GM19099 (cell line): ENCODE measurements around the gene KCNJ5.

ENCODE experiments used
- POLR2A ChIP-seq: IDR thresholded peaks from 3 replicates; pipeline ENCODE4 v1.6.1; 2011; ENCODE audit warnings: low read depth; ENCODE audit not compliant: insufficient read length; ENCODE audit errors: extremely low read depth

Gene KCNJ5

DNA sequence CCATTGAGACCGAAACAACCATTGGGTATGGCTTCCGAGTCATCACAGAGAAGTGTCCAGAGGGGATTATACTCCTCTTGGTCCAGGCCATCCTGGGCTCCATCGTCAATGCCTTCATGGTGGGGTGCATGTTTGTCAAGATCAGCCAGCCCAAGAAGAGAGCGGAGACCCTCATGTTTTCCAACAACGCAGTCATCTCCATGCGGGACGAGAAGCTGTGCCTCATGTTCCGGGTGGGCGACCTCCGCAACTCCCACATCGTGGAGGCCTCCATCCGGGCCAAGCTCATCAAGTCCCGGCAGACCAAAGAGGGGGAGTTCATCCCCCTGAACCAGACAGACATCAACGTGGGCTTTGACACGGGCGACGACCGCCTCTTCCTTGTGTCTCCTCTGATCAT, 20.5 kb downstream of the KCNJ5 start:
- TF ChIP-seq POLR2A, result no peak

DNA sequence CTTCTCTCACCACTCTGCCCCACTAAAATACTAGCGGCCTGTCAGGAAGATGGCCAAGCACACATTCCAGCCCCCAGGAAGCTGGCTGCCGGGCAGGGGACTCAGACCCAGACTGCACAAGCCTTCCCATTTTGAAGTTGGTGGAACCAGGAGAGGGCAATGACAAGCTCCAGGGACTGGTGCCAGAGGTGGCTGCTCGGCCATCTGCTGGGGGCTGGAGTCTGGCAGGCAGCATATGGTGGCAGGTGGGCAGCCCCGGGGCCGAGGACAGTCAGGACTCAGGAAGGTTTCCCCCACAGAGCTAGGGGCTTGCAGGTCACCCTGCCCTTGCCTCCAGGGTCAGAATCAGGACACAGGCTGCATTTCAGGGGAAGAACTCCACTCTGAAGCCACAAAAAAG, 22.6 kb downstream of the KCNJ5 start:
- no peak for TF ChIP-seq POLR2A

DNA sequence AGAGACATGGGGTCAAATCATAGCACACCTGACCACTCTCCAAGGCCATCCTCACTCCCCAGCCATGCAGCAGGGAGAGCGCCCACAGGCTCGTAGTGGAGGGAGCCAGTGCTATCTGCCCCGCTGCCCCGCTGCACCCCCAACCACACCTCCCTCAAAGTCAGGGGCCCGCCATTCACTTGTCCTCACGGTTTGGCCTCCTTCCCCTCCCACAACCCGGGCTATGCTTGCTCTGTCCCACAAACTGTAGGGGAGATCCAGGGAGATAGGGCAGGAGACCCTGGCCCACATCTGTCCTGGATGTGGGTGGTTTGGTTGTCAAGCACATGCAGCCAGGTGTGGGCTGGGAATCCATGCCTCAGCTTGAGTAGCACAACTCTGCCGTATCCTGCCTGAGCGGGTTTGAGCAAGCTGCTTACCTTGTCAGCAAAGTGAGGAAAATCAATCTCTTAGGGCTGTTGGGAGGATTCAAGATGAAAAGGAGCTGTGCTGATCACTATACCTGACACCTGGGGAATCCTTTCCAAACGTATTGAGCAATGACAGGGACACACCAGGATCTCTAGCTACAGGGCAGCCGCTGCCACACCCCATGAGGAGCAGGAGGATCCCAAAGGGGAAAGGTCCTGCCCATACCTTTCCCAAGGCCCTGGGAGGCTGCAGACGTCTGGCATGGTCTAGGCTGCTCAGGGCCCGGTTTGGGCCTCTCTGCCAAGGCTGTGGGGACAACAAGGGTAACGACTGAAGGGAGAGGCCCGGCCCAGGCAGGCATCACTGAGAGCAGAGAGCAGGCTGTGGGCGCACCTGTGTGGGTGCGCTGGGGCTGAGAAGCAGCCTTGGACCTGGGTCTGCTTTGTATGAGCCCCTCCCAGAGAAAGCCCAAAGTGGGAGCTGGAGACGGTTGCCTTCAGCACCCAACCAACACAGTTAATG, 23.3 kb downstream of the KCNJ5 start:
- TF ChIP-seq POLR2A, result no peak

DNA sequence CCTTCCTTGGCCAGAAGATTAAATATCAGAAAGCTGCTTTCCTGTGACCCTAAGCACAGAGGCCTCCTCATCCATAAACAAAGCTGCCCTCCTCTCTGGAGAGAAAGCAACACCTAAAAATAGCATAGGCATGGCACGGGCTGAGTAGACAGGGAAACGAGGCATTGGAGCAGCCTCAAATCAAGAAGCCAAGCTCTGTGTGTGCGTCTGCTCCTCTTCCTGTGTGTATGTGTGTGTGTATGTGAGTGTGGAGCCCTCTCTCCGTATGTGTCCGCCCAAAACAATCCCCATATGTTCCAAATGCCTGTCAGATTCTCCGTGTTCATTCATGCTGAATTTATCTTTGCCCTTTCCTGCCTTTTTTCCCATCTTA, 24.0 kb downstream of the KCNJ5 start:
- no peak for TF ChIP-seq POLR2A

DNA sequence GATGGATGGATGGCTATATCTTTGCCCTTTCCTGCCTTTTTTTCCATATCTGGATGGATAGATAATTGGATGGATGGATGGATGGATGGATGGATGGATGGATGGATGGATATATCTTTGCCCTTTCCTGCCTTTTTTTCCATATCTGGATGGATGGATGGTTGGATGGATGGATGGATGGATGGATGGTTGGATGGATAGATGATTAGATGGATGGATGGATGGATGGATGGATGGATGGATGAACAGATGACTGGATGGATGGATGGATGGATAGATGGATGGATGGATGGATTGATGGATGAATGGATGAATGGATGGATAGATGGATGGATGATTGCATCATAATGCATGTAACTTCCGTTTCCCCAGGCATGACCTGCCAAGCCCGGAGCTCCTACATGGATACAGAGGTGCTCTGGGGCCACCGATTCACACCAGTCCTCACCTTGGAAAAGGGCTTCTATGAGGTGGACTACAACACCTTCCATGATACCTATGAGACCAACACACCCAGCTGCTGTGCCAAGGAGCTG, 24.9 kb downstream of the KCNJ5 start:
- no peak for TF ChIP-seq POLR2A

DNA sequence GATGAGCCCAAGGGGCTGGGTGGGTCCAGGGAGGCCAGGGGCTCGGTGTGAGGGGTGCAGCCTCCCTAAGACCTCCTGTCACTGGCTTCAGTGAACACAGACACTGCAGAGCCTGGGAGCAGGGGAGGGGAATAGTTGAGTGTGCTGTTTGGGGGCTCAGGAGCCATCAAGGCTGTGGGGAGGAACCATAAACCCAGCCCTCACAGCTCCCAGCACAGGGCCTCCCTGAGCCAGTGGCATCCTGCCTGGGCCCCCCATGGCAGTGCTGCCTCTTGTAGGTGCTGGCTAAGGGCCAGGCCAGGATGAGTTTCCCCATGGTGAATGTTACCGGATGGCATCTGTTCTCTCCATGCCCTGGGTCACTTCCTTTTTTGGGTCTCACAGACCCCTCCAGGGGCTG, 25.5 kb downstream of the KCNJ5 start:
- no peak for TF ChIP-seq POLR2A

DNA sequence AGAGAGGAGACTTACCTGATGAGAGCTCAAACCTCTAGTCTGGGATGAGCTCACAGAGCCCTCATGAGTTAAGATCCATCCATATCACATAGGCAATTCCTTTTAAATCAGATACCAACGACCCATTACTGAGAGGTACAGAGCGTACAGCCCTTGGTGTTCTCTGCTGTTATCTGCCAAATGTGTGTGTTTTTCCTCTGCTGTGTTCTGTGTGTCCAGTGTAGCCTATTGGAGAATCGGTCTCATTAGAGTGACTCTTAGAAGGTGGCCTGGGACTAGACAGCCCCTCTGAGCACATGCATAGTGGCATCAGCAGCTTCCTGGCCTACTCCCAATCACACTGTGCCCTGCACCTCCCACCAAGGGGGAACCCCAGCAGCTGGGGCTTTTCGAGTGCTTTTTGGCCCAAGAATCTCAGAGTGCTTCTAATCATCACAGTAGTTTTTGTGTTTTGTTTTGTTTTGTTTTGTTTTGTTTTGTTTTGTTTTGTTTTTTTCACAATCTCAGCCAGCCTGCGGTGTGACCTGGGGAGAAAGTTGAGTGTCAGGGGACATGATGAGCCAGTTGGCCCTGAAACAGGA, 26.1 kb downstream of the KCNJ5 start:
- TF ChIP-seq POLR2A, result no peak

DNA sequence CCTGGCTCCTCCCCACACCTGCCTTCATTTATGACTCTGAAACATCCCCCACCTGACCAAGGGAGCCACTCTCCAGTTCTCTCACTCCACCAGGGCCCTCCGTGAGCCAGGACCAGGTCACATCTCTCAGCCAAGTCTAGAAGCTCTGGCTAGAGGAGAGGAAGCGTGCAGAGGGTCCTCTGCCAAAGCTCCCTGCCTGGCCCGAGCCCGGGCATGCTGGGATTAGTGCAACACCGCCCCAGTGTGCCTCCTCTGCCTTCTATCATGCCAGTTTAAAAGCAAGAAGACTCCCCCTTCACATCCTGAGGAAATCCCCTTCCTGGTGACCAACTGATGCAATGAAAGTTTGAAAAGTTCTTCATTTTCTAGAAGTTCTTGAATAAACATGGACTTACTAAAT, 28.1 kb downstream of the KCNJ5 start:
- no peak for TF ChIP-seq POLR2A

DNA sequence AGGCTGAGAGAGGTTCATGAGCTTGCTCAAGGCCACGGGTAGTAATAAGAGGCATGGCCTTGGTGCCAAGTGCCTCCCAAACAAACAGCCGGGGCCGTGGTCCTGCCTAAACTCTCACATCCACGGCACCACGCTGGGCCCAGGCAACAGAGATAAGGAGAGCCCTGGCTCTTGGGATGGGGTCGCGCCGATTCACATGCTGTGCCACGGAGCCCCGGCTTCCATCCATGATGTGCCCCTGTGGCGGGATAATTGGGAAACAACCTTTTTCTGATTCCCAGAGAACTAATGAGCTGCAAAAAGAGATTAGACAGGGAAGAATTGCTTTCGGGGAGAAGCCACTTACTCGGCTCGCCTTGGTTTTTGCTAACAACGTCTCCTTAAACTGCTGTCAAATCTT, 29.5 kb downstream of the KCNJ5 start:
- TF ChIP-seq POLR2A, result no peak

DNA sequence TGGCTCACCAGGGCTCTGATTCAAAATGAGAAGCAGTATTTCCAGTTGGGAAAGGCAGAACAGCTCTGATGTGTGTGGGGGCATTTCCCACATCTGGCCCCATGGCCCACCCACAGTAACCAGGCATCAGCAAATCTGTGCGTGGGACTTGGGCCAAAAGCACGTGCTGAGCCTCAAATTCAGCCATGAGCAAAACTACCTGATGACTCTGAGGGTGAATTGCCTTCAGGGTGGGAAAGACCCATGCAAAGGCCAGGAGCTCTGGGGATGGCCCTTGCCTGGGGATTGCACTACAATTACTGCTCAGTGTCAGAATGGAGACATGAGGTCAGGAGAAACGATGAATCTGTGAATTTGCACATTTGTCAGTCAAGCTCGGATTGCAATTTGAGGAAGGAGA, 30.6 kb downstream of the KCNJ5 start:
- TF ChIP-seq POLR2A, result no peak

DNA sequence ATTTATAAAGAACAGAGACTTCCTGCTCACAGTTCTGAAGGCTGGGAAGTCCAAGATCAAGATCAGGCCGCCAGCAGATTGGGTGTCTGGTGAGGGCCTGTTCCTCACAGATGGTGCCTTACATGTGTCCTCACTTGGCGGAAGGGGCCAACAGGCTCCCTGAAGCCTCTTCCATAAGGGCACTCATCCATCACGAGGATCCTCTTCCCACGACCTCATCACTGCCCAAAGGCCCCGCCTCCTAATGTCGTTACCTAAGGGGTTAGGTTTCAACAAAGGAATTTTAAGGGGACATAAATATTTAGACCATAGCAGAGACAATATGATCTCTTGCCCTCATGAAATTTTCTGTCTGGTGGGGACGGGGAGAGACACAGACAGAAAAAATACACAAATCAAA, 32.9 kb downstream of the KCNJ5 start:
- no peak for TF ChIP-seq POLR2A

DNA sequence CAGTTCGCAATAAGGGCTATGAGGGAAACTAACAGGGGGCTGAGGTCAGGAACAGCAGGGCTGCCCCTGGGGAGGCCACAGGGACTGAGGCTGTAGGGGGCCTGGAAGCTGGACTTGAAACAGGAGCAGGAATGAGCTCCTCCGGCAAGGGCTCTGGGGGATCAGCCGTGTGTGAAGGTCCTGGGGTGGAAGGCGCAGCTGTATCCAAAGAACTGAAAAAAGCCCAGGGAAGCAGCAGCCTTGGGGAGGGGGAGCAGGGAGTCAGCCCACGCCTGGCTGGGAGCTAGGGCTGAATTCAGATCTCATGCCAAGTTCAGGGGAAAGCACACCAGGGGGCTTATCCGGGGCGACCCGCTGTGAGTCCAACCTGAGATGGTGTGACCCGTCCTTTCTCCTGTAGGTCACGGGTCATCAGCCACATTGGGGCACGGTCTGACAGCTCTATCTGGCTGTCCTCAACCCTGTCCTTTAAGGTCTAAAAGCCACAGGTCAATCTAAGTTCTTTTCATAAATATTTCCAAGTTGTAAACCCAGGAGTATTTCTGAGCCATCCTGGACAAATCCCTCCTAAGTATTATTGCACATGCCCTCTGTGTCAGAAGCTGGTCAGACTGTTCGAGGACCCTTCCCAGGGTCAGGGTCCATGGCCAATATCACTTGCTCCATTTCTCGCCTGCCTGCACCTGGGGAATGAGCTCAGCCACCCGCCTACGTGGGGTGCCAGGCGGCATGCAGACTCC, 33.5 kb downstream of the KCNJ5 start:
- no peak for TF ChIP-seq POLR2A

DNA sequence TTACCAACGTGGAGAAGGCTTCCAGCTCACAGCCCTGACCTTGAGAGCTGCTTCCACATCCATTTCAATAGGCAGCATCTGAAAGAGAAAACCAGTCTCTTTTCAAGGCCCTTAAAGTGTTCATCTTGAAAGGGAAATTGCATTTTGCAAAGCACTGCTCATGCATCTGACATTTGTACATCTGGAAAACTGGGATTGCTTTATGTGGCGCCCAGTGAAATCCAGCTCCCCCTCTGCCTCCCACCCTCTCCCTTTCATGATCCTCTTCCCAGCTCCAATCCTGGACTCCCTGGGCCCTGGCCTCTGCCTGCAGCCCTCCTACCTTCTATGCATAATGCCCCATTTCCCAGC, 34.1 kb downstream of the KCNJ5 start:
- no peak for TF ChIP-seq POLR2A

DNA sequence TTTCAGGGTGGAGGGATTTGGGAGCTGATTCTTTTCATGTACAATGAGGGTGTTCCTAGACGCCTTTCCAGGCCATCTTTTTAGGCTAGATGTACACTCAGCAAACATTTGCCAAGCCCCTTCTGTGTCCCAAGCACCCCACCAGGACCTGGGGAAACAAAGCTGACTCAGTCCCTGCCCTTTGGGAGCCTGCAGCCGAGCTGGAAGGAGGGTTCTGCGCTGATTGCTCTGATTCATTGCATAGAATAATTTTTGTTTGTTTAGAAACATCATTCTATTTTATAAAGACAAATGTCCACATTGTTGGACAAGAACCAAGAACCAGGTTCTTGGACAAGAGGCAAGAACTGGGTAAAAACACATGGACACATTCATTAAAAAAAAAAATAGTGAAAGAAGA, 34.8 kb downstream of the KCNJ5 start:
- TF ChIP-seq POLR2A, result no peak

DNA sequence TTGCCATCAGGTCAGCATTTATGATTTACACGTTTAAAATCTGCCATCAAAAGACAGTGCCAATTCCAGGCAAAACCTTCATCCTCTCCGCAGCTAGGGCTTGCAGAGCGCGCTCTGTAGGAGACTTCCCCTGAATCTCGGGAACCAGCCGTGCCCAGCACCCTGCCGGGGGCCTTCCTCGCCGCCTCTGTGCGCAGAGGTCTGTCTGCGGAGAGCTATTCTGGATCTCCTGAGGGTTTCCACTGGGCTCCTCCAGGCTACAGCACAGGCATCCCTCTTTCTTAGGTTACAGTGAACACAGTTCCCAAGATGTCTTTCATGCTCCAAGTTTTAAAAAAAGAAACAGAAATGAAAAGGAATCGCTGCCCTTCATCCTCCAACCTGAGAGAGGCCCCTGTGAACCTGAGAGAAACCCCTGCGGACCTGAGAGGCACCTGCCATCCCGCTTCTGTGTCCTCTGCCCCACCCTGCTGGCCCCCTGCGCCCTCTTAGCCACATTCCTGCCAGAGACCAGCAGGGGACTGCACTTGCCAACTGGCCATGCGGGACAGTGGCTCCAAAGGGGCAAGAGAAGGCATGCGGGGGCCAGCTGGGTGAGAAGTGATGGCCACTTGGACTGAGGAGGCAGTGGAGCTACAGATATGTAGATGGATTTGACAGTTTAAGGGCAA, 35.4 kb downstream of the KCNJ5 start:
- TF ChIP-seq POLR2A, result no peak
